Naive thymus-derived CD4-positive, alpha-beta T cell (primary cell): ENCODE data around the gene MLST8. TPM values are rescaled to one million over a fixed set of nuclear protein-coding genes. Genes with fewer than 3 reads are reported as not detected.
A peak's percentile ranks its signal among the peaks of the same experiment; 100 is the strongest.

Experiments used
- ATAC-seq: fragments of 150-1000 bp; cut with Tn5 transposase; 2 replicates; pipeline ENCODE4 v1.10.0; 2021; ENCODE audit warnings: mild to moderate bottlenecking, moderate library complexity
- CTCF ChIA-PET: fragments of 350-600 bp; sonication (Branson Sonifier 250); formaldehyde crosslinking; loops from one replicate; lab custom pipeline; 2021; ENCODE audit warnings: antibody characterized with exemption; lab: Charles Lee
- POLR2A ChIA-PET: fragments of 350-600 bp; sonication (Branson Sonifier 250); formaldehyde crosslinking; loops from one replicate; lab custom pipeline; 2021; ENCODE audit warnings: antibody characterized with exemption, inconsistent platforms; lab: Charles Lee
- DNase-seq, 9 donors: peaks; one replicate each; pipeline versions ENCODE4 v3.0.0 to v3.0.0-alpha.2; 2020 to 2022; ENCODE audit warnings: mixed read lengths in 1 of 9
- H3K27ac ChIP-seq: one replicate; pipeline ENCODE4 v1.7.0; 2013; ENCODE audit warnings: mild to moderate bottlenecking, low read depth, low read length, moderate library complexity
- H3K27me3 ChIP-seq, 2 donors: one replicate each; pipeline ENCODE4 v1.7.0; 2013; ENCODE audit warnings: low read length in 2 of 2, mild to moderate bottlenecking in 2 of 2, moderate library complexity in 2 of 2; ENCODE audit not compliant: control insufficient read depth in 2 of 2, insufficient read depth in 2 of 2
- H3K36me3 ChIP-seq, 3 experiments: 1 replicate in 2 of 3; 2 replicates in 1 of 3; pipeline ENCODE4 v1.7.0; 2013; ENCODE audit warnings: low read length in 3 of 3, mild to moderate bottlenecking in 3 of 3, moderate library complexity in 1 of 3; ENCODE audit not compliant: insufficient read depth in 3 of 3, control insufficient read depth in 2 of 3
- H3K4me1 ChIP-seq, 2 donors: one replicate each; pipeline ENCODE4 v1.7.0; 2013; ENCODE audit warnings: low read length in 2 of 2, mild to moderate bottlenecking in 2 of 2, moderate library complexity in 1 of 2; ENCODE audit not compliant: control insufficient read depth in 2 of 2, insufficient read depth in 2 of 2
- H3K4me3 ChIP-seq: 2 replicates; pipeline ENCODE4 v1.7.0; 2013; ENCODE audit warnings: mild to moderate bottlenecking, low read length
- H3K9me3 ChIP-seq, 3 experiments: 1 replicate in 2 of 3; 2 replicates in 1 of 3; pipeline ENCODE4 v1.7.0; 2013; ENCODE audit warnings: low read length in 3 of 3; ENCODE audit not compliant: control insufficient read depth in 2 of 3
- H3K27ac Mint-ChIP-seq, 9 donors: one replicate each; pipeline ENCODE4 v1.8.0; 2020 to 2022; ENCODE audit warnings: mixed read lengths in 9 of 9, mild to moderate bottlenecking in 8 of 9, moderate library complexity in 5 of 9, inconsistent platforms in 2 of 9
- H3K27me3 Mint-ChIP-seq, 5 donors: one replicate each; pipeline ENCODE4 v1.8.0; 2021 to 2022; ENCODE audit warnings: mixed read lengths in 5 of 5, mild to moderate bottlenecking in 1 of 5
- H3K36me3 Mint-ChIP-seq, 5 donors: one replicate each; pipeline ENCODE4 v1.8.0; 2020 to 2022; ENCODE audit warnings: mixed read lengths in 5 of 5, mild to moderate bottlenecking in 3 of 5, inconsistent platforms in 1 of 5
- H3K4me1 Mint-ChIP-seq, 7 donors: one replicate each; pipeline ENCODE4 v1.8.0; 2020 to 2022; ENCODE audit warnings: mixed read lengths in 7 of 7, mild to moderate bottlenecking in 3 of 7, inconsistent platforms in 1 of 7
- H3K4me3 Mint-ChIP-seq, 10 donors: one replicate each; pipeline ENCODE4 v1.8.0; 2020 to 2022; ENCODE audit warnings: mild to moderate bottlenecking in 10 of 10, mixed read lengths in 10 of 10, moderate library complexity in 6 of 10, inconsistent platforms in 2 of 10
- H3K9me3 Mint-ChIP-seq, 11 donors: one replicate each; pipeline ENCODE4 v1.8.0; 2020 to 2022; ENCODE audit warnings: mixed read lengths in 11 of 11, mild to moderate bottlenecking in 4 of 11, inconsistent platforms in 1 of 11, moderate library complexity in 1 of 11
- intact Hi-C, 2 donors: fragments of 100-400 bp; cut with micrococcal nuclease; formaldehyde crosslinking; loops; one replicate each; pipeline ENCODE4 v1.15.1; 2023
- polyA plus RNA-seq, 2 donors: library from polyadenylated mRNA; unstranded; fragments of 300-500 nt; fragmentation: Illumina TruSeq; gene quantifications; one replicate each; pipeline ENCODE4 v1.2.3, GENCODE V29; 2021
- total RNA-seq, 6 experiments: library from RNA in 5 of 6; stranded (reverse) in 5 of 6; gene quantifications; 1 replicate in 5 of 6; 2 replicates in 1 of 6; pipeline ENCODE4 v1.2.3 and lab custom pipeline; 2021 to 2026

The MLST8 gene
- total and polyA plus RNA-seq, 7 experiments from 2014 or later, result 20.7 to 41.2 (median 35.5) TPM

GRCh38 chr16:2228161-2228824, 23.0 kb downstream of the MLST8 start:
- ChIA-PET CTCF (no interaction called here), POLR2A (no interaction called here)
- Mint-ChIP-seq H3K9me3 (no peaks in the 10 kb centered on the region), H3K36me3 (peaks cover 0 to 18% (median 0%) of the 10 kb centered on the region in 5 donors), H3K27ac (no peak overlapping the region), H3K4me3 (no peak overlapping the region), H3K4me1 (peaks cover 0 to 24% (median 19%) of the 10 kb centered on the region in 7 donors), H3K27me3 (peaks cover 0 to 1% (median 0%) of the 10 kb centered on the region in 5 donors)
- Histone ChIP-seq H3K9me3 (no peaks in the 10 kb centered on the region), H3K36me3 (peaks cover 0 to 73% (median 15%) of the 10 kb centered on the region in 3 experiments), H3K27ac (no peak overlapping the region), H3K4me3 (no peak overlapping the region), H3K4me1 (peaks cover 7 to 9% of the 10 kb centered on the region in 2 donors), H3K27me3 (no peaks in the 10 kb centered on the region)
- intact Hi-C loops, result loop anchor here (10.0 kb wide), 2 partner anchors 233 to 287 kb away; partner anchors contain the start of gene ATP6V0C (in 1 of the 2)
- DNase-seq (no peak), ATAC-seq (no peak)

- Mint-ChIP-seq H3K27ac (no peak overlapping the region), H3K9me3 (no peaks in the 10 kb centered on the region), H3K36me3 (peaks cover 0 to 23% (median 3%) of the 10 kb centered on the region in 5 donors), H3K4me3 (no peak overlapping the region), H3K27me3 (no peaks in the 10 kb centered on the region), H3K4me1 (peaks cover 0 to 24% (median 19%) of the 10 kb centered on the region in 7 donors)
- no peaks in the 10 kb centered on the region for H3K27me3 ChIP-seq
- no peak overlapping the region for H3K4me3 ChIP-seq
- DNase-seq (no peak), ATAC-seq (no peak)
- H3K36me3 ChIP-seq, result peaks cover 0 to 75% (median 15%) of the 10 kb centered on the region in 3 experiments
- no peaks in the 10 kb centered on the region for H3K9me3 ChIP-seq
- no peak overlapping the region for H3K27ac ChIP-seq
- POLR2A ChIA-PET, result no interaction called here
- H3K4me1 ChIP-seq, result peaks cover 7 to 8% of the 10 kb centered on the region in 2 donors
- intact Hi-C loops, result loop anchor here (10.0 kb wide), 2 partner anchors 234 to 286 kb away; partner anchors contain the start of gene ATP6V0C (in 1 of the 2)
- CTCF ChIA-PET, result no interaction called here
Observed at GRCh38 chr16:2229091-2229490, 23.8 kb downstream of the MLST8 start.

GRCh38 chr16:2229632-2230250, 24.5 kb downstream of the MLST8 start:
- intact Hi-C loops, result loop anchor here (10.0 kb wide), 2 partner anchors 235 to 285 kb away; partner anchors contain the start of gene ATP6V0C (in 1 of the 2)
- ChIA-PET CTCF (no interaction called here), POLR2A (no interaction called here)
- no peaks in the 10 kb centered on the region for H3K9me3 ChIP-seq
- H3K36me3 ChIP-seq, result peaks cover 0 to 81% (median 15%) of the 10 kb centered on the region in 3 experiments
- H3K27me3 ChIP-seq, result no peaks in the 10 kb centered on the region
- Mint-ChIP-seq H3K36me3 (peaks cover 0 to 26% (median 3%) of the 10 kb centered on the region in 5 donors), H3K9me3 (no peaks in the 10 kb centered on the region), H3K27me3 (no peaks in the 10 kb centered on the region), H3K4me1 (peaks cover 0 to 17% (median 12%) of the 10 kb centered on the region in 7 donors), H3K27ac (peak overlapping the region in 1 of 9 donors; percentile 41), H3K4me3 (no peak overlapping the region)
- H3K4me3 ChIP-seq, result no peak overlapping the region
- no peak for ATAC-seq
- no peak for DNase-seq
- H3K4me1 ChIP-seq, result peaks cover under 1 to 2% of the 10 kb centered on the region in 2 donors
- no peak overlapping the region for H3K27ac ChIP-seq

- no peak overlapping the region for H3K4me3 ChIP-seq
Observed at GRCh38 chr16:2230376-2230775, 25.1 kb downstream of the MLST8 start.

GRCh38 chr16:2231016-2231931, 26.0 kb downstream of the MLST8 start:
- no peaks in the 10 kb centered on the region for H3K27me3 ChIP-seq
- ChIA-PET POLR2A (interaction anchor here (1.3 kb wide), 1 partner anchor 19 kb away, joined by 4 read pairs; no protein-coding TSS in a partner anchor), CTCF (interaction anchor here (0.6 to 0.8 kb wide), 2 partner anchors 16 to 35 kb away, joined by 3 read pairs; no protein-coding TSS in a partner anchor)
- Mint-ChIP-seq H3K27ac (no peak overlapping the region), H3K4me1 (peaks cover 0 to 14% (median 4%) of the 10 kb centered on the region in 7 donors), H3K36me3 (peaks cover 0 to 33% (median 7%) of the 10 kb centered on the region in 5 donors), H3K4me3 (no peak overlapping the region), H3K9me3 (no peaks in the 10 kb centered on the region), H3K27me3 (no peaks in the 10 kb centered on the region)
- no peak overlapping the region for H3K4me3 ChIP-seq
- peaks cover 0 to 90% (median 15%) of the 10 kb centered on the region in 3 experiments for H3K36me3 ChIP-seq
- intact Hi-C loops, result no loop called here
- no peak overlapping the region for H3K27ac ChIP-seq
- no peaks in the 10 kb centered on the region for H3K9me3 ChIP-seq
- DNase-seq (no peak), ATAC-seq (no peak)
- H3K4me1 ChIP-seq, result no peaks in the 10 kb centered on the region

More at GRCh38 chr16:2230376-2230775, 25.1 kb downstream of the MLST8 start:
- no peak overlapping the region for H3K27ac Mint-ChIP-seq
- intact Hi-C loops, result no loop called here
- CTCF ChIA-PET, result interaction anchor here (0.6 kb wide), 1 partner anchor 34 kb away, joined by 3 read pairs; no protein-coding TSS in a partner anchor
- Histone ChIP-seq H3K27me3 (no peaks in the 10 kb centered on the region), H3K27ac (no peak overlapping the region), H3K4me1 (no peaks in the 10 kb centered on the region), H3K36me3 (peaks cover 0 to 87% (median 15%) of the 10 kb centered on the region in 3 experiments), H3K9me3 (no peaks in the 10 kb centered on the region)
- no peaks in the 10 kb centered on the region for H3K27me3 Mint-ChIP-seq
- ATAC-seq (no peak), DNase-seq (no peak)
- H3K4me3 Mint-ChIP-seq, result no peak overlapping the region
- peaks cover 0 to 28% (median 5%) of the 10 kb centered on the region in 5 donors for H3K36me3 Mint-ChIP-seq
- POLR2A ChIA-PET, result interaction anchor here (1.3 kb wide), 1 partner anchor 20 kb away, joined by 4 read pairs; no protein-coding TSS in a partner anchor
- H3K9me3 Mint-ChIP-seq, result no peaks in the 10 kb centered on the region
- H3K4me1 Mint-ChIP-seq, result peaks cover 0 to 17% (median 9%) of the 10 kb centered on the region in 7 donors
